PC-9 (cell line): ENCODE data around the gene FAM47B. TPM values are rescaled to one million over a fixed set of nuclear protein-coding genes. Genes with fewer than 3 reads are reported as not detected.

Experiments used
- Bru-seq: library from RNA; stranded (reverse); fragments of 400-500 nt; gene quantifications from one replicate; lab custom pipeline; 2021; lab: Mats Ljungman, UMichigan
- BruChase-seq, 2 experiments: library from RNA; stranded (reverse); fragments of 400-500 nt; gene quantifications; one replicate each; lab custom pipeline; 2021; lab: Mats Ljungman, UMichigan
- BruUV-seq: library from RNA; stranded (reverse); fragments of 400-500 nt; replicated peaks from 2 replicates; lab custom pipeline; 2021; lab: Mats Ljungman, UMichigan
- CTCF ChIA-PET: fragments of 300-600 bp; sonication (Branson Sonifier 250); formaldehyde crosslinking; loops from one replicate; lab custom pipeline; 2022; ENCODE audit warnings: antibody characterized with exemption; lab: Charles Lee
- POLR2A ChIA-PET: fragments of 300-600 bp; sonication (Branson Sonifier 250); formaldehyde crosslinking; loops from one replicate; lab custom pipeline; 2022; ENCODE audit warnings: antibody characterized with exemption; ENCODE audit not compliant: unreplicated experiment; lab: Charles Lee
- DNase-seq, 2 experiments: peaks; one replicate each; pipeline versions ENCODE4 v3.0.0 to v3.0.0-alpha.2; 2015 to 2022; ENCODE audit warnings: mixed read lengths in 1 of 2
- H2AFZ ChIP-seq: fragments of 200-600 bp; sonication (generic); 2 replicates; pipeline ENCODE4 v1.8.1; 2017; ENCODE audit warnings: antibody characterized with exemption
- H3F3A ChIP-seq: fragments of 200-600 bp; sonication (generic); 2 replicates; pipeline ENCODE4 v1.8.1; 2017; ENCODE audit warnings: antibody characterized with exemption, mild to moderate bottlenecking, low read depth; ENCODE audit not compliant: insufficient read depth
- H3K27ac ChIP-seq: fragments of 200-600 bp; sonication (generic); 2 replicates; pipeline ENCODE4 v1.6.1; 2016; ENCODE audit warnings: mixed run types
- H3K27me3 ChIP-seq: fragments of 200-600 bp; sonication (generic); 2 replicates; pipeline ENCODE4 v1.6.1; 2016; ENCODE audit warnings: low read depth, mixed run types; ENCODE audit not compliant: insufficient read depth
- H3K36me3 ChIP-seq: fragments of 200-600 bp; sonication (generic); 2 replicates; pipeline ENCODE4 v1.6.1; 2016; ENCODE audit warnings: low read depth, mixed run types
- H3K4me1 ChIP-seq: fragments of 200-600 bp; sonication (generic); replicated peaks from 2 replicates; pipeline ENCODE4 v1.6.1; 2016; ENCODE audit warnings: mixed run types; ENCODE audit not compliant: insufficient read depth
- H3K4me2 ChIP-seq: fragments of 200-600 bp; sonication (generic); 2 replicates; pipeline ENCODE4 v1.6.1; 2017; ENCODE audit warnings: mixed run types
- H3K4me3 ChIP-seq: fragments of 200-600 bp; sonication (generic); 2 replicates; pipeline ENCODE4 v1.6.1; 2016; ENCODE audit warnings: mixed run types
- H3K79me2 ChIP-seq: fragments of 200-600 bp; sonication (generic); 2 replicates; pipeline ENCODE4 v1.6.1; 2017; ENCODE audit warnings: low read depth, mixed run types
- H3K9me2 ChIP-seq: fragments of 200-600 bp; sonication (generic); 2 replicates; pipeline ENCODE4 v1.8.1; 2017; ENCODE audit warnings: mild to moderate bottlenecking; ENCODE audit not compliant: insufficient read depth
- H3K9me3 ChIP-seq: fragments of 200-600 bp; sonication (generic); 2 replicates; pipeline ENCODE4 v1.8.1; 2016; ENCODE audit warnings: low read depth; ENCODE audit not compliant: insufficient read depth
- H4K20me1 ChIP-seq: fragments of 200-600 bp; sonication (generic); 2 replicates; pipeline ENCODE4 v1.8.1; 2017; ENCODE audit not compliant: insufficient read depth
- EZH2 ChIP-seq: fragments of 200-600 bp; sonication (generic); IDR thresholded peaks from 2 replicates; pipeline ENCODE4 v1.8.0; 2017; ENCODE audit warnings: antibody characterized with exemption, low read depth
- intact Hi-C: fragments of 100-400 bp; cut with micrococcal nuclease; formaldehyde crosslinking; loops from one replicate; pipeline ENCODE4 v1.10.0; 2022; ENCODE audit not compliant: unreplicated experiment
- long read RNA-seq: library from polyadenylated mRNA; stranded (forward); transcript quantifications from one replicate; pipeline ENCODE4 v2.0.0, GENCODE V29; 2022
- total RNA-seq: library from RNA; stranded (reverse); gene quantifications from 2 replicates; pipeline ENCODE4 v1.2.3, GENCODE V29; 2021
- TF ChIP-seq, protein P1 (sequence below): fragments of 200-600 bp; sonication (generic); conservative IDR thresholded peaks from 2 replicates; pipeline ENCODE4 v1.6.1; 2017; ENCODE audit warnings: mixed run types, antibody characterized with exemption, mild to moderate bottlenecking, moderate library complexity

Gene FAM47B
- not detected in 2 replicates for total RNA-seq
- not detected for Bru-seq, nascent RNA
- BruChase-seq, experiment 1, labeled RNA remaining after a 2-hour chase, result not detected
- not detected for BruChase-seq, experiment 2, labeled RNA remaining after a 6-hour chase
- long read RNA-seq, result 0 reads

DNA sequence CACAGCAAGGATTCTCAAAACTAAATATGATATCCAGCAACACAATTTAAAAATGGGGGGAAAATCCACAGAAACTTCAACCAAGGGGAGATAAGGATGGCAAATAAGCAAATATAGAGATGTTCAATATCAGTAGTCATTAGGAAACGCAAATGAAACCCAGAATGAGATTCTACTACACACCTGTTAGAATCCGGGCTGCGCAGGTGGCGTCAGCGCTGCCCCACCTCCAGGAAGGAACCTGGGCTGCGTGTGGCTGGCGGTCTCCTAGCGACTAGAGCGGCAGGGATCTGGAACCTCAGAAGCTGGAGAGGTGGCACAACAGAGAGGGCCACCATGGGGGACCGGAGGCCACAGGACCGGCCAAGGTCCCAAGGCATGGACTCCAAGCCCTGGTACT lies at the start of gene FAM47B:
Gene FAM47B (plus strand): TSS at position 301 of the 400 bp plus-strand sequence. CDS start 36 bp downstream, at position 337.
- H4K20me1 ChIP-seq, result no peaks in the 10 kb centered on the region
- no peaks in the 10 kb centered on the region for H3K36me3 ChIP-seq
- H3K4me3 ChIP-seq, result no peak within 1 kb of the TSS
- TF ChIP-seq EZH2, result no peak
- TF ChIP-seq, protein P1, sequence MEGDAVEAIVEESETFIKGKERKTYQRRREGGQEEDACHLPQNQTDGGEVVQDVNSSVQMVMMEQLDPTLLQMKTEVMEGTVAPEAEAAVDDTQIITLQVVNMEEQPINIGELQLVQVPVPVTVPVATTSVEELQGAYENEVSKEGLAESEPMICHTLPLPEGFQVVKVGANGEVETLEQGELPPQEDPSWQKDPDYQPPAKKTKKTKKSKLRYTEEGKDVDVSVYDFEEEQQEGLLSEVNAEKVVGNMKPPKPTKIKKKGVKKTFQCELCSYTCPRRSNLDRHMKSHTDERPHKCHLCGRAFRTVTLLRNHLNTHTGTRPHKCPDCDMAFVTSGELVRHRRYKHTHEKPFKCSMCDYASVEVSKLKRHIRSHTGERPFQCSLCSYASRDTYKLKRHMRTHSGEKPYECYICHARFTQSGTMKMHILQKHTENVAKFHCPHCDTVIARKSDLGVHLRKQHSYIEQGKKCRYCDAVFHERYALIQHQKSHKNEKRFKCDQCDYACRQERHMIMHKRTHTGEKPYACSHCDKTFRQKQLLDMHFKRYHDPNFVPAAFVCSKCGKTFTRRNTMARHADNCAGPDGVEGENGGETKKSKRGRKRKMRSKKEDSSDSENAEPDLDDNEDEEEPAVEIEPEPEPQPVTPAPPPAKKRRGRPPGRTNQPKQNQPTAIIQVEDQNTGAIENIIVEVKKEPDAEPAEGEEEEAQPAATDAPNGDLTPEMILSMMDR, result no peak
- no peaks in the 10 kb centered on the region for H3K4me1 ChIP-seq
- no peak within 1 kb of the TSS for H2AFZ ChIP-seq
- H3F3A ChIP-seq, result no peaks in the 10 kb centered on the region
- intact Hi-C loops, result no loop called here
- no peak for DNase-seq
- no peaks in the 10 kb centered on the region for H3K9me3 ChIP-seq
- no peaks in the 10 kb centered on the region for H3K9me2 ChIP-seq
- no TSS peak for BruUV-seq
- POLR2A ChIA-PET, result no interaction called here
- no peak within 1 kb of the TSS for H3K4me2 ChIP-seq
- H3K27ac ChIP-seq, result no peak within 1 kb of the TSS
- H3K27me3 ChIP-seq, result no peaks in the 10 kb centered on the region
- H3K79me2 ChIP-seq, result no peaks in the 10 kb centered on the region
- CTCF ChIA-PET, result no interaction called here

DNA sequence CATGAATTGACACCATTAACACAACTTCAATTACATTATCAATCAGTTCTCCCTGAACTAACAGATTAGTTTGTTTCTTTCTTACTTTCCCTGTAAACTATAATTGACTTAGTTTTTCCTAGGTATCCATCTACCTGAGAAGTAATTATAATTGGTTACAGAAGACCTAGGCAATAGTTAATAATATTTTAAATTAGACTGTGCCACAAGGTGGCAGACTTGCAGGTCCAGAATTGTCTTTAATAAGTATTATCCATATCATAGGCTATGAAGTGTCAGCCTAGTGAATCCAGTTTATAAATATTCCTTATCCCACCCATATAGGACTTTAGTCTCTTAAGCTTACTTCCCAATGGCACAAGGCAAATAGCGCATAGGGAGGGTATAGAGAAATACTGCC lies 48.9 kb upstream of the FAM47B start:
- H3F3A ChIP-seq, result no peaks in the 10 kb centered on the region
- H3K79me2 ChIP-seq, result no peaks in the 10 kb centered on the region
- H4K20me1 ChIP-seq, result no peaks in the 10 kb centered on the region
- H3K4me2 ChIP-seq, result no peak overlapping the region
- POLR2A ChIA-PET, result no interaction called here
- intact Hi-C loops, result no loop called here
- H3K27me3 ChIP-seq, result no peaks in the 10 kb centered on the region
- no peaks in the 10 kb centered on the region for H3K36me3 ChIP-seq
- TF ChIP-seq, protein P1, result peak; percentile 50; the same call in 1 of the 2 replicates
- TF ChIP-seq EZH2, result no peak
- H3K4me3 ChIP-seq, result no peak overlapping the region
- no peak overlapping the region for H3K27ac ChIP-seq
- CTCF ChIA-PET, result no interaction called here
- H3K4me1 ChIP-seq, result no peaks in the 10 kb centered on the region
- no peak overlapping the region for H2AFZ ChIP-seq
- H3K9me2 ChIP-seq, result no peaks in the 10 kb centered on the region
- H3K9me3 ChIP-seq, result no peaks in the 10 kb centered on the region
- DNase-seq, result no peak
- BruUV-seq, result no TSS peak

DNA sequence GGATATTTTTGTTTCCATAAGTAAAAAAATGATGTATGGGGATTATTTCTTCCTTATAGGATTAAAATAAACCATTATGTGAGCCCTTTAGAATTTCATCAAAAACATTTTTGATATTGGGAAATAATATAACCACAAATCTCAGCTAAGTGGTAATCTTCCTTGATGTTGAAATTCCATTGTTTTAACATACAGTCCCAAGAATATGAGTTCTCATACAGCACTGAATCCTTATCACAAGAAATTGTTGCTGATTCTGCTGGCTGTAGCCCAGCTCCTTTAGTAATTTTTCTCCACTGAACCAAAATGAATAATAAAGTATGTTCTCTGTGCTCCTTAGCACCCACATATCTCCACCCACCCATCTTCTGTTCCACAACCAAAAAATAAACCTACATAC lies 41.9 kb upstream of the FAM47B start:
- no peaks in the 10 kb centered on the region for H3K79me2 ChIP-seq
- H3K4me2 ChIP-seq, result no peak overlapping the region
- no TSS peak for BruUV-seq
- H3K36me3 ChIP-seq, result no peaks in the 10 kb centered on the region
- no peak overlapping the region for H3K4me3 ChIP-seq
- H3K27me3 ChIP-seq, result no peaks in the 10 kb centered on the region
- H3K9me3 ChIP-seq, result no peaks in the 10 kb centered on the region
- POLR2A ChIA-PET, result no interaction called here
- H3K27ac ChIP-seq, result no peak overlapping the region
- DNase-seq, result no peak
- no peaks in the 10 kb centered on the region for H3F3A ChIP-seq
- intact Hi-C loops, result no loop called here
- no peak for TF ChIP-seq EZH2
- TF ChIP-seq, protein P1, result no peak
- H3K9me2 ChIP-seq, result no peaks in the 10 kb centered on the region
- no peaks in the 10 kb centered on the region for H4K20me1 ChIP-seq
- no peak overlapping the region for H2AFZ ChIP-seq
- H3K4me1 ChIP-seq, result no peaks in the 10 kb centered on the region
- CTCF ChIA-PET, result interaction anchor here (0.6 kb wide), 1 partner anchor 14 kb away, joined by 3 read pairs; no protein-coding TSS in a partner anchor
